Middle frontal gyrus (tissue), 1 donor: ENCODE results near the gene NMT1.
A peak's percentile ranks its signal among the peaks of the same experiment; 100 is the strongest.

Experiments
- DNase-seq: peaks from one replicate; pipeline ENCODE4 v3.0.0-alpha.2; 2015; ENCODE audit warnings: low spot score; ENCODE audit errors: extremely low spot score

The NMT1 gene

DNA sequence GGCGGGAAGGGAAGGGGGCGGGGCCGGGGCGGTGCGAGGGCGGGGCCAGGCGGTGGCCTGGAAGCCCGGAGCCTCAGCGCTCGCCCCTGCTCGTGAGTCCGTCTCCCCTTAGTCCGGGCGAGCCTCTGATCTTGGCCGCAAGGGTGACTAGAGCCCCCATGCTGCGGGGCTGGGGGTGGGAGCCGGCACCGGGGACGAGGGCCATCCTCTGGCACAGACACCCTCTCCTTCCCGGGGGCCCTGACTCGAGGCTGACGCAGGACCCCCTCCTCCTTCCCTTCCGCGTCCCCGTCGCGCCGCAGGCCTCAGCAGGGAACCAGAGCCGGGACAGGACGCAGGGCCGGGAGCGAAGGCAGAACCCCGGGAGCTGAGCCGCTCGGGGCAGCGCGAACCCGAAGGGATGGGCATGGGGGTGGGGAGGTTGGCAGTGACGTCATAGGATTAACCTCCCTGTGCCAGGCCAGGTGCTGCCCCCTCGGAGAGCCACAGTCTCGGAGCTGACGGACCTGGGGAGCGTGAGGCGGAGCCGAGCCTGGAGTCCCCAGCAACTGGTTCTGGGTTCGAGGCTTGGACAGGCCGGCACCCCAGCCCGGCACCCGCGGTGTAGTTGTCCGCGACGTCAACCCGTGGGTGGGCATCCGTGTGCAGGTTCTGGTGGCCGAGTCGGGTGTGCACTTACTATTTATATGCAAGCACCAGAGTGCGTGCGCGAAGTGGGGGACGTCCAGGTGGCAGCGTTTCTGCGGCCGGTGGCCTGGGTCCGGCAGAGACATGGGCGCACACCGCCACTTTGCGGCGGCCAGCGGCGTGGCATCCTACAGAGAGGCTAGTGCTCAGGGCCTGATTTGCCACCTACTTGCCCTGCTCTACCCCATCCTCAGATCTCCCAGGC is 71.7 kb downstream of the NMT1 start:
- no peak for DNase-seq

DNA sequence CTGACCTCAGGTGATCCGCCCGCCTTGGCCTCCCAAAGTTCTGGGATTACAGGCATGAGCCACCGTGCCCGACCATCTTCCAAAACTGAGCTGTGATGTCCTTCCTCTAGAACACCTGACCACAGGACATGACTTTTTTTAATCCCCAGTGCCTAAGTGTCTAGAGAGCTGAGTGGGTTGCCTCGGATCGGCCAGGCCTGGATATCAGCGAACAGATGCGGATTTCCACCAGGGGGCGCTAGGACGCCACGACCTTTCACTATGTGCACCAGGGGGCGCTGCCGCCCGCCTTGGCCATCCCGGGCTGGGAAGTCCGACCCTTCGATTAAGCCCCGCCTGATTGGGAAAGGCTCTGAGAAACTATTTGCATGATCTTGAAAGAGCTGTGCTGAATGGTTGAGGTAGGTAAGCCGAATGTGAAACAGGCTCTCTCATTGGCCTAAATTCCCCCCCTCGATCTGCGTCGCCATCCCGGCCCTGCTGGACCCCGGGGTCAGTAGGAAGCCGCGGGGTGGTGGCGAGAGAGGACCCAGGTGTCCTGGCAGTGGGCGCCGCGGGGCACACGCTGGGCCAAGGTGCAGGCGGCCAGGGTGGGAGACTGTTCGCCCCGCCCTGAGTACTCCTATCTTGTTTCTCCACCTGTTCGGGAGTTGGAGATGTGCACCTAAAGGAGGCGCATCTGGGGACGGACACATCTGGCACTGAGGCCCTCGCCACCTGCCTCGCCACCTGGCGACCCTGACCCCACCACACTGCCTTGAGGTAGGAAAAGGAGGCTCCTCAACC is 74.3 kb downstream of the NMT1 start, which contains the start of gene ACBD4:
Gene ACBD4, plus strand, starts transcription at position 496 of the 786 bp plus-strand sequence. CDS start 458 bp downstream, outside the sequence.
- DNase-seq: peak; percentile 91

DNA sequence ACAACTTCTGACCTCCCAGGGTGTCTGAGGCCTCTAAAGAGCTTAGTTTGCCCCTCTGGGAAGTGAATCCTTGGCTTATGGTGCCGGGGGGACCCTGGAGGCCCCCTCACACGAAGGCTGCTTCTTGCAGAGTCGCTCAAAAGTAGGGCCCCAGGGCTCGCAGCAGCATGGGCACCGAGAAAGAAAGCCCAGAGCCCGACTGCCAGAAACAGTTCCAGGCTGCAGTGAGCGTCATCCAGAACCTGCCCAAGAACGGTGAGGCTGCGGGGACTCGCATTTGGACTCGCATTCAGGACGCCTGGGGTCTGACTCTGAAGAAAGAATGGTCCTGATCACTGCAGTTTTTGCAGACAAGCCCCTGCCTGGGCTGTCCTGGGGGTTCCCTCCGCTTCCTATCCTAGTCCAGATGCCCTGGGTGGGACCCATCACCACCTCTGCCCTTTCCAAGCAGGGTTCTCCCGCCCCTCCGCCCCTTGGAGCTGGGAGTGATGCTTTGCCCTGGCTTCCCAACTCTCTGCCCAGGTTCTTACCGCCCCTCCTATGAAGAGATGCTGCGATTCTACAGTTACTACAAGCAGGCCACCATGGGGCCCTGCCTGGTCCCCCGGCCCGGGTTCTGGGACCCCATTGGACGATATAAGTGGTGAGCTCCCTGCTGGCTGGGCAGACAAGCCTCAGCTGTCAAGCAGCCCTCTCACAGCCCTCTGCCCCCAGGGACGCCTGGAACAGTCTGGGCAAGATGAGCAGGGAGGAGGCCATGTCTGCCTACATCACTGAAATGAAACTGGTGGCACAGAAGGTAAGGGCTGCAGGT is 75.1 kb downstream of the NMT1 start:
- no peak for DNase-seq

DNA sequence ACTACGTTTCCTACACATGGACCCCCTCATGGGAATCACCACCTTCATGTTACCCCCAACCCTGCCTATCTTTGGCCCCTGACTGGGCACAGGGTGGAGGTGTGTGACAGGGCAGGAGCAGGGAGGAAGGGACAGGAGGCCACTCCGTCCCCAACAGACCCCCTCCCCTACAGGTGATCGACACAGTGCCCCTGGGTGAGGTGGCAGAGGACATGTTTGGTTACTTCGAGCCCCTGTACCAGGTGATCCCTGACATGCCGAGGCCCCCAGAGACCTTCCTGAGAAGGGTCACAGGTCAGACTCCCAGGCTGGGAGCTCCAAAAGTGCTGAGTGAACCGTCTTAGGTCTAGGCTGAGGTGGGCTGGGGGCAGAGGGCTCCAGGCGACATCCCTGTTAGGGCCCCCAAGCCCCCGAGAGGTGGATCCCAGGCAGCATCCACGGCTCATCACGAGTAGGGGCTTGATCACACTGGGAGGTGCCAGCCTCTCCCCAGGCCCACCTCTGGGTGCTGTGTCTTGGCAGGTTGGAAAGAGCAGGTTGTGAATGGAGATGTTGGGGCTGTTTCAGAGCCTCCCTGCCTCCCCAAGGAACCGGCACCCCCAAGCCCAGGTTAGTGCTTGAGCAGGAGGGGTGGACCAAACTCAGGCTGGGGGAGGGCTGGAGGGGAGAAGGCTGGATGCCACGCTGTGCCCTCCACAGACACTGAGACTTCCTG is 75.9 kb downstream of the NMT1 start:
- no peak for DNase-seq

DNA sequence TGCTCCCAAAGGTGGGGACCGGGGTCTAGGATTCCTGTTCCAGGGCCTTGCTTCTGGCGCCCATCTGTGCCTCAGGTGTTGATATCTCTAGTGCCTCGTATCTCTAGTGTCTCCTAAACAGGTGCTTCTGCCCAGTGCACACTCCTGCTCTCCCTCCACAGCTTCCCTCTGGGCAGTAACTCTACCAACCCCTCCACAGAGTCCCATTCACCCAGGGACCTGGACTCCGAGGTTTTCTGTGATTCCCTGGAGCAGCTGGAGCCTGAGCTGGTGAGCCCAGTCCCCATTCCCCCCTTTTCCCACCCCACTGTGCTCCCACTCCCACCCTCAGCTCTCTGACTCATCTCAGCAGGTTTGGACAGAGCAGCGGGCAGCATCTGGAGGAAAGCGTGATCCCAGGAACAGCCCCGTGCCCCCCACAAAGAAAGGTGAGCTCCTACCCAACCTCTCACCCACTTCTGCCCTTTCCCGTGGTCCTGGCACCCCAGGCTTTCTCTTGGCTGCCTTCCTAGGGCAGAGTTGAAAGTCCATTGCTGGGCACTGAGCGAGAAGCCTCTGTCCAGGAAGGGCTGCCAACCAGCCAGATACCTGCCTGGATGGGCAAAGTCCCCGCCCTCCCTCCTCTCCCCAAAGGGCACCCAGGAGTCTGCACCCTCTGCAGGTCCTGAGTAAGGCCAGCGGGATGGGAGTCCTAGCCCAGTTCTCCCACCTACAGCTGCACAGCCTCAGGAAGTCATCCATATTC is 76.6 kb downstream of the NMT1 start:
- DNase-seq: no peak

DNA sequence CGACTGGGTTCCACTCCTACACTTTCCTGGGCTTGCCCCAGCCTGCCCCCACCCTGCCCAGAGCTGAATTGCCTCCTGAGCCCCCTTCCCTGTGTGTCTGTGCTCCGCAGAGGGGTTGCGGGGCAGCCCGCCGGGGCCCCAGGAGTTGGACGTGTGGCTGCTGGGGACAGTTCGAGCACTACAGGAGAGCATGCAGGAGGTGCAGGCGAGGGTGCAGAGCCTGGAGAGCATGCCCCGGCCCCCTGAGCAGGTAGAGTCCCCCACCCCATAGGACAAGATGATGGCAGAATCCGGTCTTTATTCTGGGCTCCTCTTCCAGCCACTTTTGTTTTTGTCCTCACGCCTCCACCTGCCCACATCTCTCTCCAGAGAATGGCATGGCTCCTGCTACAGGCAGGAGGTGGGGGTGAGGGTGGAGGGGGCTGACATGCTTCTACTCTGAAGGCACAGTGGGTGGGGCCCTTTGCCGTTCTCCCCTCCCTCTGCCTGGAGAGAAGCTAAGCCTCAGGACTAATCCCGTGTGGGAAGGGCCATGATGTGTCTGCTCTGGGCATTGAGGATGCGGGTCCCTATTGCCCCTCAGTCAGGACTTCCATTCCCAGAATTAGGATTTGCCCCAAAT is 77.9 kb downstream of the NMT1 start:
- no peak for DNase-seq

DNA sequence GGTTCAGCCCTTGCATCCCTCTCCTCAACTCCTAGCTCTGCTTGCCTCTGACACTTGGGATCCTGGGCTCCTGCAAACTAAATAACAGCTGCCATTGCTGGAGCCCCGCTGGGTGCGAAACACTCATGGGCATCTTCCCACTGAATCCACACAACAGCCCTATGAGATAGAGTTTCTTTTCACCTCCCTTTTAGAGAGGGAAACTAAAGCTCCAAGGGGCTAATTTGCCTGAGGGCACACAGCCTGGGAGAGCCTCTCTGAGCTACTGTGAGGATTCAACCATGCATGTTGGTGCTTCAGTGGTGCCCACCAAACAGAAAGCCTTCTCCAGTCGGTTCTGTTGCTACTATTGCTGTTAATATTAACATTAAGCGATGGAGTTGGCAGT is 78.4 kb downstream of the NMT1 start:
- DNase-seq: no peak

DNA sequence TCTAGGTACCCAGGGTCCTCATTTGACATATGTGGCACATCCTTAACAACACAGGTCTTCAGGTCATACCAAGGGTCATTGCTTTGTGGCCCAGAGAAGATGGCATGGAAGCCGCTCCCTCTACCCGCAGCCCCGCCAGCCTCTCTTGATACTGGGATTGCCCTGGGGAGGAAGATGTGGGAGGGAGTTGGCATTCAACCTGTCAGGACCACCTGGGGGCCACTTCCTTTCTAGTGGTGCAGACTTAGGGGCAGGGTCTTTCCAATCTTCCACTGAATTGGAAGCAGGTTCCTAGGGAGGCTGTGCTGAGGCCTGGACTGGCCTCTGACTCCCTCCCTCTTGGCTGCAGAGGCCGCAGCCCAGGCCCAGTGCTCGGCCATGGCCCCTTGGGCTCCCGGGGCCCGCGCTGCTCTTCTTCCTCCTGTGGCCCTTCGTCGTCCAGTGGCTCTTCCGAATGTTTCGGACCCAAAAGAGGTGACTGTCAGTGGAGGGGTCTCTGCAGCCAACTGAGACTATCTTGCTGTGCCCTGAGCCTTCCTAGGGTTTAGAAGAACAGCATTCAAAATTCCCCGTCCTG is 82.1 kb downstream of the NMT1 start:
- no peak for DNase-seq

DNA sequence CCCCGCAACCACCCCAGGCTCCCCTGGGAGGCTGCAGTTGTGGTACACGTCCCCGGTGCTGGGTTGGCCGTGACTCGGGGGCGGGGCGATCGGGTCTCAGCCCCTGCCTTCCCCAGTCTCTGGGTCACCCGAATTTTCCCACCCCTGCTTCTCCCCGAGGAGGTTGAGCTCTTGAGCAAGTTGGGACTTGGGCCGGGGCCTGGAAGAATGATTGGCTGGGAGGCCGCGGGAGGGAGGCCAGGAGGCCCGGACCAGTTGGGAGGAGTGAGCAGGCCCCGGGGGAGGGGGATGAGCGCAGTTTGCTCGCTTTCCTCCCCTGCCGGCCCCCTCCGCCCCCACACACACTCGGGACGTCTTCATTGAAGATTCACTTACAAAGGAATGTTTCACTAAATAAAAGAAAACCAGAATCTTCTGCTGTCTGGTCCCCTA is 82.7 kb downstream of the NMT1 start:
- no peak for DNase-seq

DNA sequence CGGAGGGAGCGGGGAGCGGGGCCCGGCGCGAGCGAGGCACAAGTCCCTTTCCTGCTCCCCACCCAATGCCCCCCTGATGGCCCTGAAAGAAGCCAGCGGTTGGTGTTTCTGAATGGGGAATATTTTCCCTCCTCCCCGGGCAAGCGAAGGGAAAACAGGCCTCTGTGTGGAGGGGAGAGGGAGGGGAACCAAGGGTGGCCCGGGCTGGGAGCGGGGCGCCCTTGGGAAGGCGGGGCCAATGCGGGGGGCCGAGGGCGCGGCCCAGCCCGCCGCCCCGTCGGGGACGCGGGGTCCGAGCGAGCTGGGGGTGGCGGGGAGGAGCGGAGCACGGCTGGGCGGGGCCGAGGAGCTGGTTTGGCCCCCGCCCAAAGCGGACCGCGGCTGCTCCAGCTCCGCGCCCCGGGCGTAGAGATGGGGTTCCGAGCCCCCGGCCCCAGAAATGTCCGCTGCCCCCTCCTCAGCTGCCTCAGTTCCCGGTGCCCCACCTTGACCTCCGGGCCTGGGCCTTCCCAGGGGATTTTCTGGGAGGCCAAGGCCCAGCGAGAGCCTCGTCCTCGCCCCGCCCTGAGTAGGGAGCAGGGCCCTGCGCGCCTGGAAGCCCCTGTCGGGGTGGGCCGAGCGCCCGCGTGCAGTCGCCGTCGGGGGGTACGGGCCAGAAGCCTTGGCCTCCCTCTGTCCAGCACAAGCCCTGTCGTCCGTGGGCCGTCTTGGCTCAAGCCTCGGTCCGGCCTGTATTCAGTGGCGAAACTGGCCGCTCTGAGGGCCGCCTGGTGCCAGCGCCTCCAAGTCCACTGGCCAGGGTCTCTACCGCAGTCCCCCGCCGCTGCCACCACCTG is 83.3 kb downstream of the NMT1 start:
- DNase-seq: no peak

DNA sequence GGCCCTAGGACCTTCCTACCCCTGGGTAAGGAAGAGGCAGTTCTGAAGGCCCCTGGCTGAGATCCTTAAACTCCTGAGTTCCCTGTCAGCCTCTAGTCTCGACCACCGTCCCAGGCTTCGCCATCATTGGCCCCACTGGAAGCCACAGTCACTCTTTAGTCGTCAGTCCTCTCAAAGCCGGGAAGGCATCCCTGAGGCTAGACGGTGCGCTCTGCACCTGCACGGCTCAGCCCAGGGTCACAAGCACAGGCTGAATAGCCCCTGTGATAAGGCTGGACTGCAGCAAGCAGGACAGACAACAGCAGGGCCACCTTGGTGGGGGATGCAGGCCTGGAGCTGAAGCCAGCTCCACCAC is 83.9 kb downstream of the NMT1 start:
- no peak for DNase-seq

DNA sequence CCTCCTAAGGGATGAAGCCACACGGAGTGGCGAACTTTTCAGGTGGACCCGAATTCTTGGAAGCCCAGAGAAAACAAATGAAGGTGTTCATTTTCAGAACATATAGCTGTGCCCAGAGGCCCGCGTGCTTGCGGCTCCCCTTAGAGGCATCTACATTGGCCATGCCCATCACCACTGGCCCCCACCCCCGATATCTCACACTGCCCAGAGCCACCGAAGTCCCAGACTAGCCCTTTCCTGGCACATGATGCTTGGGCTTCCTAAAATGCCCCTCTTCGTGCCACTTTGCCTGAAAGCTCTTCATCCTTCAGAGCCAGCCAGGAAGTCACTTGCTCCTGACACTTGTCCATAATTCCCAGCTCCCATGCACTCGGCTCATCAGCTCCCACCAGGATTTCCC is 85.0 kb downstream of the NMT1 start:
- no peak for DNase-seq

DNA sequence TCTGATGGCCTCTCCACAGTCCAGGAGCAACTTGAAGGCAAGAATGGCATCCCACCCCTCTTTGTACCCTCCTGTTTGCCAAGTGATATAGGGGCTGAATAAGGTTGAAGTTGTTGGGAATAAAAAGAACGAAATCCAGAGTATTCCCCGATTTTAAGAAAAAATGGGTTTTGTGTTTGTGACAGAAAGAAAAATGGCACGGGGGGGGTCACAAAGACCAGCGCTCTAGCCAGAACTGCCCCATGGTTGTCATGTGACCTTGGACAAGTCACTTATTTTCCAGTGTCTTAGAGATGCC is 85.4 kb downstream of the NMT1 start:
- DNase-seq: no peak

DNA sequence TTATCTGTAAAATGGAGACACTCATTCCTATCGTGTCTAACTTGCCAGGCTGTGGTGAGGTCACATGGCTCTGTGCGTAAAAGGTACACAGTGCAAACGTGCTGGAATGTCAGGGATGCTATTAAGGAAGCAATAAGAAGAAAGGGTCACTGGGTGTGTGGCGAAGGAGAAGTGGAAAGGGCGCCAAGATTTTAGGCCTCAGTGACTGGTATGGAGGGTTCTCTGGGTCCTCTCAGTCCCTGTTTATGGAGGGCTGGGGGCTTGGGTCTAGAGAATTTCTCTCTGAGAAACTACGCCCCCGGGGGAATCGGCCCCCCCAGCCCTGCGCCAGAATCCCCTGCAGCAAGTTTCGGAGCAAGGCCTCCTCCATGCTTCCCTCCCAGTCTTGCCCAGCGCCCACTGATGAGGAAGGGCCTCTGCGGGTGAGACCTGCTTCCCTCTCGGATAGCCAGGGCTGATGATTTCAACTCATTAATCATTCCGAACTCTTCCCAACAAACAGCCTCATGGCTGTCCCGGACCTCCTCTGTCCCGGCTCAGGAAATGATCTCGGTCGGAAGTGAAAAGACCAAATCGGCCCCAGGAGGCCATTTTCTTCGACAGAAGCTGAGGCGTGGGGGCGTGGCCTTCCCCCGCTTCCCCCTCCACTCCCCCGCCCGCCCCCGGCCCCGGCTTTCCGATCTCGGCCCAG is 85.9 kb downstream of the NMT1 start:
- no peak for DNase-seq

DNA sequence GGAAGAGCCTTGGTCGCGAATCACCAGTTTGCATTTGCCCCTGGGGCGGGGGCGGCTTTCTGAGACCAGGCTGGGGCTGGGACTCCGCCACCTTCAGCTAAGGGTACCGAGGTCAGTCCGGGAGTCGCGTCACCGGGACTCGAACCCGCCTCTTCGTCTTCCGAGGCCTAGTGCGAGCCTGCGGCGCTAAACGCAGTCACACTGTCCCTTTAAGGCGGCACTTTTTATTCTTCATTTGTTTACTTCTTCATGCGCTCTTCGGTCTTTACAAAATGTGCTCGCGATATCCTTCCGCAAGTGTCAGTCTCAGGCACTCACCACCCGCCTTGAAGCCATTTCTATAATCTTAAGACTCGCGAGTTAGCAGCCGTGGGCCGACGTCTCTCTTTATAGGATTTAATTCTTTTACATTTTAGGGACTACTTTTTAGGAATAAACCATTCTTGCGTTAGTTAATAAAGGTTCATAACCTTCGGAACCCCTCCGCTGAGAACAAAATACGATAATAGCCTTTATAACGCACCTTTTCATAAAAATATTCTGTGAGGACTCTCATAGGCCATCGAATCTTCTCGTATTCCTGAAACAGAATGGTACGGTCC is 86.6 kb downstream of the NMT1 start:
- peak; percentile 90 for DNase-seq

DNA sequence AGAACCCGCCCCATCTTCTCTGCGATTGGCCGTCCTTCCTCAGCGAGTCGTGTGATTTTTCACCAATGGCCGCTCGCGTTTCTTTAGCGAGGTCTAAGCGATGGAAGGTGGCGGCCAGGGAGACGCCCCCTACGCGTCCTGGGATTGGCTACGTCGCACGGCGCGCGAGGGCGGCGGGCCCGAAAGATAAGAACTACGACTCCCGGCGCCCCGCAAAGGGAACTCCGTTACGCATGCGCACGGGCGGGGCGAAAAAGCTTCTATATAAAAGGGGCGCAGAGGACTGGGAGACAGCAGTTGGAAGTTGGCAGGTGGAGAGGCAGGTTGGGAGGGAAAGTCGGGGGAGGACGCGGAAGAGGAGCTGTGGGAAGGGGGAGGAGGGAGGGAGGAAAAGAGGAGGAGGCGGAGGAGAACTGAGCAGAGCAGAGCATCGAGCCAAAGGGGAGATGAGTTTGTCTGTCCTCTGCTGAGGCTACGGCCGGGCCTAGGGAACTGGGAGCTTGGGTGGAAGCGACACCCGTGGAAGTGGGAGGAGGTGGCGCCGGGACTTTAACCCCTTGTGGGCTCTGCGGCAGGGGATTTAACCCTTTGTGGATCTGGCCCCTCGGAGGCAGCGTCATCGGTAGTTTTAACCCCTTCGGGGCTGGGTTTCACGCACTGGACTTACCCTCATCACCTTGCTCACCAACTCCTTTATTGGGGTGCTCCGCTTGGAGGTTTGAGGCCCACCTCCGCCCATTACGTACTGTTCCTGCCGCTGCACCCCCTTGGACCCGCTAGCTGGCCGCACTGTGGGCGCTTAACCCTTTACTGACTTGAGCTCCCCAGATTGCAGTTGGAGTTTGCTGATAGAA is 87.3 kb downstream of the NMT1 start, which contains the start of gene HEXIM1:
Gene HEXIM1, plus strand, starts transcription at position 293 of the 854 bp plus-strand sequence. CDS start 716 bp downstream, outside the sequence.
- DNase-seq: peak; percentile 98
